ENCODE measurements around the gene UQCRC1. TPM values are rescaled to one million over a fixed set of nuclear protein-coding genes. Genes with fewer than 3 reads are reported as not detected.

The UQCRC1 gene
- total RNA-seq, 4 donors from 2014 or later, result 579 to 974 (median 655) TPM

DNA sequence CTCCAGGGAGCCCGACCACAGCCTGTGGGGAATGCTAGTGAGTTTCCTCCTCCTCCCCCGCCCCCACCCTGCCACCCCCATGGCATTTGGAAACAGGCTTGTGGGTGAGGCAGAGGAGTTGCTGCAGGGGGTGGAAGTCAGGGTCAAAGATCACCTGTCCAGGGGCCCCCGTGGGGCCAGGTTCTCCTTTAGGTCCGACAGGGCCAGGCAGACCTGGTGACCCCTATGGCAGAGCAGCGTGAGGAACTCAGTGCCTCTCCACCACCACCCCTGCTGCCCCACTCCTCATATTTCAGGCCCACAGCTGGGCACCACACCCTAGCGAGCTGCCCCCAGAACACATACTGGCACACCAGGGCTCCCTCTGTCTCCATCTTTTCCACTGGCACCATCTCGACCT is 36.9 kb downstream of the UQCRC1 start:
- no peaks in the 10 kb centered on the region for H3K4me1 ChIP-seq
- H3K27me3 ChIP-seq, result no peaks in the 10 kb centered on the region
- in situ Hi-C loops (cut with MboI; ENCODE audit: low pct_ligation_motif_present in 1 of 4, low pct_unique_long_range_greater_than_20kb in 1 of 4, low sequenced_read_pairs in 3 of 4), result no loop called here
- no peak overlapping the region for H3K27ac ChIP-seq
- H3K9me3 ChIP-seq, result no peaks in the 10 kb centered on the region
- no peak for DNase-seq
- intact Hi-C loops (cut with DNase I; ENCODE audit: low total_unique reads), result no loop called here
- WGBS, 2 donors (ENCODE audit: low coverage in 1 of 2), result 66% methylated on average over 7 of the region's 7 CpGs; no CpG with 5 or more reads in 1 of the 2 donors
- no peak overlapping the region for H3K4me3 ChIP-seq
- TF ChIP-seq, protein P1, sequence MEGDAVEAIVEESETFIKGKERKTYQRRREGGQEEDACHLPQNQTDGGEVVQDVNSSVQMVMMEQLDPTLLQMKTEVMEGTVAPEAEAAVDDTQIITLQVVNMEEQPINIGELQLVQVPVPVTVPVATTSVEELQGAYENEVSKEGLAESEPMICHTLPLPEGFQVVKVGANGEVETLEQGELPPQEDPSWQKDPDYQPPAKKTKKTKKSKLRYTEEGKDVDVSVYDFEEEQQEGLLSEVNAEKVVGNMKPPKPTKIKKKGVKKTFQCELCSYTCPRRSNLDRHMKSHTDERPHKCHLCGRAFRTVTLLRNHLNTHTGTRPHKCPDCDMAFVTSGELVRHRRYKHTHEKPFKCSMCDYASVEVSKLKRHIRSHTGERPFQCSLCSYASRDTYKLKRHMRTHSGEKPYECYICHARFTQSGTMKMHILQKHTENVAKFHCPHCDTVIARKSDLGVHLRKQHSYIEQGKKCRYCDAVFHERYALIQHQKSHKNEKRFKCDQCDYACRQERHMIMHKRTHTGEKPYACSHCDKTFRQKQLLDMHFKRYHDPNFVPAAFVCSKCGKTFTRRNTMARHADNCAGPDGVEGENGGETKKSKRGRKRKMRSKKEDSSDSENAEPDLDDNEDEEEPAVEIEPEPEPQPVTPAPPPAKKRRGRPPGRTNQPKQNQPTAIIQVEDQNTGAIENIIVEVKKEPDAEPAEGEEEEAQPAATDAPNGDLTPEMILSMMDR (IDR thresholded peaks at IDR 0.05), result no peak
- TF ChIP-seq POLR2AphosphoS5 (IDR thresholded peaks at IDR 0.05) (no peak), EP300 (IDR thresholded peaks at IDR 0.05; ENCODE audit: low read depth) (no peak), POLR2A (IDR thresholded peaks at IDR 0.05) (no peak)
- H3K36me3 ChIP-seq, result no peaks in the 10 kb centered on the region

DNA sequence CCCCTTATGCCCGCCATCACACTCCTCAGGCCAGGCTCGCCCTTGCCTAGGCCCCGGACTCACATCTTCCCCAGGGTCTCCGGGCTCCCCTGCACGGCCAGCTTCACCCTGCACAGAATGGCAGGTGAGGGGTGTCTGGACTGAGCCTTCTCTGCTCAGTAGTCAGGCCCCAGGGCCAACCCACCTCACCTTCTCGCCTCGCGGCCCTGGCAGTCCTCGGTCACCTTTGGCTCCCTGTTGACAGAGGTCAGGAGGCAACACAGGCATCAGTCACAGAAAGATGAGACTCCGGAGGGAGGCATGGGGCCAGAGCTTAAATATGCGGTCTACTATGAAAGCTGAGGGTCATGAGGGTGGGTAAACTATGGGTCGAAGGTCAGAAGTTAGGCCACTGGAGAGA is 37.5 kb downstream of the UQCRC1 start:
- H3K36me3 ChIP-seq, result no peaks in the 10 kb centered on the region
- TF ChIP-seq POLR2AphosphoS5 (IDR thresholded peaks at IDR 0.05) (no peak), POLR2A (IDR thresholded peaks at IDR 0.05) (no peak), EP300 (IDR thresholded peaks at IDR 0.05; ENCODE audit: low read depth) (no peak)
- TF ChIP-seq, protein P1 (IDR thresholded peaks at IDR 0.05), result no peak
- intact Hi-C loops (cut with DNase I; ENCODE audit: low total_unique reads) (no loop called here), in situ Hi-C loops (cut with MboI; ENCODE audit: low pct_ligation_motif_present in 1 of 4, low pct_unique_long_range_greater_than_20kb in 1 of 4, low sequenced_read_pairs in 3 of 4) (no loop called here)
- no peak overlapping the region for H3K4me3 ChIP-seq
- H3K27me3 ChIP-seq, result no peaks in the 10 kb centered on the region
- DNase-seq, result no peak
- WGBS, 2 donors (ENCODE audit: low coverage in 1 of 2), result 89% methylated on average over 11 of the region's 12 CpGs; no CpG with 5 or more reads in 1 of the 2 donors
- H3K27ac ChIP-seq, result no peak overlapping the region
- no peaks in the 10 kb centered on the region for H3K4me1 ChIP-seq
- no peaks in the 10 kb centered on the region for H3K9me3 ChIP-seq

DNA sequence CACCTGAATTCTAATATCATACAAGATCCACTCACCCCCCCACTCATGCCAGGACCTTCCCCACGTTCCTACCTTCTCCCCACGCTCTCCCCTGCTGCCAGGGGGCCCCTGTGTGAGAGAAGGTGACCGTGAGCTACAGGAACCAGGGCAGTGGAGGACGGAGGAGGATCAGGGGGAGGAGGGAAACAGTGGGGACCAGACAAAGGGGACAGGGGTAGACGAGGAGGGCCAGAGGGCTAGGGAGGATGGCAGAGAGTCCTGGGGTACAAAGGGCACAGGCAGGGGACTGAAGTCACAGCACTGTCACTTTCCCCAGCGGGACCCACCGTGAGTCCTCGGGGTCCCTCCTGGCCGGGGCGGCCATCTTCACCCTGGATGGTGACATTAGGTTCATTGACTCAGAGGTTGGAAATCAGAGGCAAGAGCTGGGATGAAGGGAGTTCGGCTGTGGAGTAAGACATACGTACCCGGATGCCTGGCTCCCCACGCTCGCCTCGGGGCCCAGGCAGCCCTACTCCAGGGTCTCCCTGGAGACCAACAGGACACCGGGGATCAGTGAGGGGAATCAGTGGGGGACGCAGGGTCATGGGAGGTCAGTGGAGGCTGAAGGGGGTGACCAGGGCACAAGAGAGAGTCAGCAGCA is 39.5 kb downstream of the UQCRC1 start:
- Histone ChIP-seq H3K36me3 (no peaks in the 10 kb centered on the region), H3K27ac (no peak overlapping the region), H3K4me3 (no peak overlapping the region), H3K27me3 (no peaks in the 10 kb centered on the region), H3K4me1 (no peaks in the 10 kb centered on the region), H3K9me3 (no peaks in the 10 kb centered on the region)
- TF ChIP-seq POLR2AphosphoS5 (IDR thresholded peaks at IDR 0.05), result no peak
- TF ChIP-seq, protein P1 (IDR thresholded peaks at IDR 0.05), result no peak
- no peak for TF ChIP-seq EP300 (IDR thresholded peaks at IDR 0.05; ENCODE audit: low read depth)
- TF ChIP-seq POLR2A (IDR thresholded peaks at IDR 0.05), result no peak
- intact Hi-C loops (cut with DNase I; ENCODE audit: low total_unique reads) (no loop called here), in situ Hi-C loops (cut with MboI; ENCODE audit: low pct_ligation_motif_present in 1 of 4, low pct_unique_long_range_greater_than_20kb in 1 of 4, low sequenced_read_pairs in 3 of 4) (no loop called here)
- 78 to 85% methylated on average over 4 to 18 of the region's 18 CpGs for WGBS, 2 donors (ENCODE audit: low coverage in 1 of 2)
- no peak for DNase-seq

DNA sequence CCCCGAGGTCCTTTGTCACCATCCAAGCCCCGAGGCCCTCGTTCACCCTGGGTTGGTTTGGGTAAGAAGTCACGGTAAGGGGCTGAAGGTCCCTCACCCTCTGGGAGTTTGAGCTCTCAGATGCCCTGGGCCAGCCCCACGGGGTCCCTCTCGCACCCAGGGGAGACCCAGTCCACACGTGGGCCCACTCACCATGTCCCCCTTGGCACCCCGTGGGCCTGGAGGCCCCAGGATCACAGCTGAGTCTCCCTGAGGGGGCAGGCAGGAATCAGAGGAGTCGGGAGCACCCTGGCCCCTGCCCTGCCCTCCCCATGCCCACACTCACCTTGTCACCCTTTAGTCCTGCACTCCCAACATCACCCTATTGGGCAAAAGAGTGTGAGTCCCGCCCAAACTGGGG is 40.0 kb downstream of the UQCRC1 start:
- no peak overlapping the region for H3K27ac ChIP-seq
- no peak for DNase-seq
- intact Hi-C loops (cut with DNase I; ENCODE audit: low total_unique reads) (no loop called here), in situ Hi-C loops (cut with MboI; ENCODE audit: low pct_ligation_motif_present in 1 of 4, low pct_unique_long_range_greater_than_20kb in 1 of 4, low sequenced_read_pairs in 3 of 4) (no loop called here)
- no peaks in the 10 kb centered on the region for H3K9me3 ChIP-seq
- 82% methylated on average over 7 of the region's 10 CpGs; no CpG with 5 or more reads in 1 of the 2 donors for WGBS, 2 donors (ENCODE audit: low coverage in 1 of 2)
- no peak overlapping the region for H3K4me3 ChIP-seq
- TF ChIP-seq, protein P1 (IDR thresholded peaks at IDR 0.05), result no peak
- TF ChIP-seq EP300 (IDR thresholded peaks at IDR 0.05; ENCODE audit: low read depth) (no peak), POLR2A (IDR thresholded peaks at IDR 0.05) (no peak), POLR2AphosphoS5 (IDR thresholded peaks at IDR 0.05) (no peak)
- no peaks in the 10 kb centered on the region for H3K36me3 ChIP-seq
- no peaks in the 10 kb centered on the region for H3K27me3 ChIP-seq
- no peaks in the 10 kb centered on the region for H3K4me1 ChIP-seq
